HG03025 (cell line): ENCODE data around the gene PGBD4.
A peak's percentile ranks its signal among the peaks of the same experiment; 100 is the strongest.

ENCODE experiments used
- ATAC-seq: cut with Tn5 transposase; IDR thresholded peaks from one replicate; pipeline ENCODE4 v1.9.1; 2021; ENCODE audit warnings: mild to moderate bottlenecking, moderate library complexity; ENCODE audit not compliant: unreplicated experiment, low FRiP score

Gene PGBD4

DNA sequence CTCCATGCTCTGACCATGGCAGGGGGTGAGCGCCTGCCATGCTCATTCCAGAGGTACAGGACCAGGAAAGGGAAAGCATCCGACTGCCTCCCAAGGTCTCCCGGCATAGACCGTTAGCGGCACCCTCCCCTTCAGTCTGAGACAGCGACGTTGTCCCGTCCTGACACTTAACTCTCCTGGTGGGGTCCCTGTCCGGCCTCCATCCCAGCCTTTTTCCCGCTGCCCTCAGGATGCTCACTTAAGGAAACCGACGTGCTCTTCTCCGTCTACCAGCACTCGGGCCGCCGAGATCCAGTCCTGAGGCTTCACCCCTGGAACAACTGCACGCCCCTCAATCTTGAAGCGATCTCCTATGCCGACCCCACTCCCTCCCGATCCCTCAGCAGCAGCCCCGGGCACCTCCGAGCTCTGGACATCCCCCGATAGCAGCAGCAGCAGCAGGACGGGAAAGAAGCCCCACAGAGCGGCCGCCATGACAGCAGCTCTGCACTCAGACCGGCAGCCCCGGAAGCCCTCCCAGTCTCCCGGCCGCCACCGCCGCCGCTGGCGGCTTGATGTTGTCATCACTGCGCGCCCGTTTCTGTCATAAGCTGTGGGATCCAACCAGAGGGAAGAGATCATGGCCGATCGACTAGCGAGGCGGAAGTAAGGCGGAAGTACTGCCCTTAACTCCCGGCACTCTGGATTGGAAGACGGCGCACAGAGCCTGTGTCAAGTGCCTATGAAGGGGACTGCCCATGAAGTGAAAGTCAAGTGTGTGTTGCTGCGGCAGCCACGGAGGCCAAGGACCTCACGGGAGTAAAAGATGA lies at the start of gene PGBD4, which contains the start of gene EMC7:
TSS of gene PGBD4 (plus strand) at position 718 of the 809 bp plus-strand sequence. CDS start 449 bp downstream, outside the sequence.
TSS of gene EMC7 (minus strand) at position 497 of the 809 bp plus-strand sequence. CDS start at position 474, 23 bp downstream.
- peak; percentile 98 for ATAC-seq

DNA sequence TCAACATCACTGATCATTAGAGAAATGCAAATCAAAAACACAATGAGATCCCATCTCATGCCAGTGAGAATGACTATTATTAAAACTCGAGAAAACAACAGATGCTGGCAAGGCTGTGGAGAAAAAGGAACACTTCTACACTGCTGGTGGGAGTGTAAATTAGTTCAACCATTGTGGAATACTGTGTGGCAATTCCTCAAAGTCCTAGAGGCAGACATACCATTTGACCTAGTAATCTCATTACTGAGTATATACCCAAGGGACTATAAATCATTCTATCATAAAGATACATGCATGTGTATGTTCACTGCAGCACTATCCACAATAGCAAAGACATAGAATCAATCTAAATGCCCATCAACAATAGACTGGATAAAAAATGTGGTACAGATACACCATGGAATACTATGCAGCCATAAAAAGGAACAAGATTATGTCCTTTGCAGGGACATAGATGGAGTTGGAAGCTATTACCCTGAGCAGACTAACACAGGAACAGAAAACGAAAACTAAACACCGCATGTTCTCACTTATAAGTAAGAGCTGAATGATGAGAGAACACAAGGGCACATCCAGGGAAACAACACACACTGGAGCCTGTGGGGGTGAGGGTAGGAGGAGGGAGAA lies 47.7 kb upstream of the PGBD4 start:
- ATAC-seq = no peak

DNA sequence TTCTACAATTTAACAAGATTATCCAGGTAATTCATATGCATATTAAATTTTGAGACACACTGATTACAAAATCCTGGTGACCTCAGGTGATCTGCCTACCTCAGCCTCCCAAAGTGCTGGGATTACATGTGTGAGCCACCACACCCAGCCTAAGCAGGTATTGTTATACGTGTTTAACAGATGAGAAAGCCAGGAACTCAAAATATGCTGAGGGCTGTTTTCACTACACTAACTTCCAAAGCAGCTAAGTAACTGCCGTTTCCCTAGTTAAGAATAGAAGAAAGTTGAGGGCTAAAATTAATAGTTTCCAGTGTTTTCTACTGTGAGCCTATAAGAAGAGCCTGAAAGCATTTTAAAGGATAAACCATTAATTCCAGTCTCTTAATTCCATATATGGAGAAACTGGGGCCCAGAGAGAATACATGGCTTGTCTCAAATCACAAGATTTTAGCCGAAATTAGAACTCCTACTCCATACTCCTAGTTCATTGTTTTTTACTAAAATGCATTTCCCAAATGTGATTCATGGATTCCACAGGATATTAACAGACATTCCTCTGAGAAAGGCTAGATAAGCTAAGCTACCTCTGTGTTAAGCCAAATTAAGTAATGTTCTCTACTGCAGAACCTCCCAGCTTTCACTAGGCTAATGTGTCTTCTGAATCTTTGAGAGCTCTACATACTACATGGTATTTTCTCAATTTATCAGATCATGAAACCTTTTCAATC lies 45.9 kb upstream of the PGBD4 start:
- no peak for ATAC-seq

DNA sequence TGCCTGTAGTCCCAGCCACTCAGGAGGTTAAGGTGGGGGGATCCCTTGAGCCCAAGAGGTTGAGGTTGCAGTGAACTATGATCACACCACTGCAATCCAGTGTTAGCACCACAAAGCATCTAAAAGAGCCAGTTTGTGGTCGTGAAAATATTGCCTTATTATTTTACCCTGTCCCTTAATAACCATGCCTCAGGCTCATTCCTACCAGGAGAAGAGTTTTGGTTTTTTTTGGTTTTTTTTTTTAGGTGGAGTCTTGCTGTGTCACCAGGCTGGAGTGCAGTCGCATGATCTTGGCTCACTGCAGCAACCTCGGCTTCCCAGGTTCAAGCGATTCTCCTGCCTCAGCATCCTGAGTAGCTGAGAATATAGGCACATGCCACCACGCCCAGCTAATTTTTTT lies 45.0 kb upstream of the PGBD4 start:
- no peak for ATAC-seq

DNA sequence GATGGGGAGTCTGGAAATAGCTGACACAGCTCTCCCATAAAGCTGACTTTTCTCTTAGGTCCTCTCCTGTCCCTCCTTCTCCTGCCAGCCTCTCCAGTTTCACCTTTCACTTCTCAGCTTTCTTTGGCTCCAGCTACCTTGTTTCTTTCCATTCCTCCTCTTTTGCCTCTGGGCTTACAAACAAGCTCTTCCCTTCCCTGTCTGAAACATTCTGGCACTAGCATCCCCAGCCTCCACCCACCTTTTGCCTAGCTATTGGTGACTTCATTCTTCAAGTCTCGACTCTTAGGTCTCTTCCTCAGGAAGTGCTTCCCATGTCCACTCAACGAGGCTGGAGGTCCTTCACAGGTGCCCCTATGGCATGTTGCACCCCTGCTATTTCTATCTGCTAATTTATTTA lies 42.4 kb upstream of the PGBD4 start:
- no peak for ATAC-seq

DNA sequence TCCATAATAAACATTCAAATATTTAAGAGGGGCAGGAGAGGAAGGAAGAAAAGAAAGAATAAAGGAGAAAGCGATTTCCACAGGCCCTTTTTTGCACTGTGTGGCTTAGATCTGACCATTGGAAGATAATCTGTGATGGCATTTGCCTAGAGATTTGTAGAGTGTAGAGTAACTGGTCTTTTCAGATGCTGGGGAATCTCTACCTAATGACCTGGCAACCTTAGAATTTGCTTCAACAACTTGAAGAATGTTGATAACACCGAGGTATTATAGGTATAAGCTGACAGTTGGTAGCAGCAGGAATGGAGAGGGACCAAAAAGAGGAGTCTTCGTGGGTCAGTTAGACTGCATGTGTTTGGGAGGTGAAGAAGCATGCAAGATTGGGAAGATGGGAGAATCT lies 41.9 kb upstream of the PGBD4 start:
- no peak for ATAC-seq

DNA sequence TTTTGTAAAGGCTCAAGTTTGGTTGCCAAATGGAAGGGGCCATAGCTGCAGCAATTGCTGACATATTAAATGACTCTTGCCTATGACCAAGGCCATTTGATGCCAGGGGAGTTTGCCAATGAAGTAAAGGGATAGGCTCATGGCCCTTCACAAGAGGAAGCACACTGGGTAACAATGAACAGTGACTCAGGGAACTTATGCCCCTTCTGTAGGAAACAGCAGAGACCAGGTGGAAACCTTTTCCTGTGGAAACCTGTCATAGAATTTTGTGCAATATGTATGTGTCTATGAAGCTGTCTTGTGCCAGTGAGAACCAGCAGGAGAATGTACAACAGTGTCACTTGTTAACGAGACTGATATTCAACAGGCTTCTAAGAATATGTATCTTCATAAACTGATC lies 37.4 kb upstream of the PGBD4 start:
- ATAC-seq = no peak

DNA sequence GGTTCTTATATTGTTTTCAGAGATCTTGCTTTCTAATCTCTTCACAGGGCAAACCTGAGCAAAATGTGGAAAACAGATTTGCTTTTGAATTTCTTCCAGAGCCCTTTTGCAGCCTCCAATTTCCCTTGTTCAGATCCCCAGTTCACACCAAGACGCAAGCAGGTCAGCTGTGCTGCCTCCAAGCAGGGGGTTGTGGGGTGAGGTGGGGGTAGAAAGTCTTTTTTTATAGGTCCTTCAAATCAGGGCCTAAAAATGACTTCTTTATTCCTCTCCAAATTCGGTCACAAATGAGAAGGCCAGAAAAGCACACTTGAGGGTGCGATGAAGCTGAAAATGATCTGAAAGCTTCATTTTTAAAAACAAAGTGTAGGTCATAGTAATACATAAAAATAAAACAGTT lies 36.6 kb upstream of the PGBD4 start:
- ATAC-seq = no peak

DNA sequence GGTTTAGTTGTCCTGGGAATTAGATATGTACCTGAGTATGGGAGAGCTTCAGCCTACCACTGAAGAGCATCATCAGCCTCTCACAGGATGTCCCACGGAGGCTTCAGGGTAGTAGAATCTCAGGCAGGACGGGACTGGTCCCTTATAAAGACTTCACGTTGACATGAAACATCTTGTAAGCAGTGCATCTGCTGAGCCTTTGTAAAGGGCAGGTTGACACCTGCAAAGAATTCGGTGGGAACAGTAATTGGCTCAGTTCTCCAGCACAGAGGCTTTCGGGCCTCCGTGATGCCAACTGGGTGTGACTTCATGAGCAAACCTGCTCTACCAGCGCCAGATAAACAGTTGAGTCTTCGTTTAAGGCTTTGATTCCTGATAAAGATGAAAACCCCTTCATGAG lies 35.9 kb upstream of the PGBD4 start:
- no peak for ATAC-seq

DNA sequence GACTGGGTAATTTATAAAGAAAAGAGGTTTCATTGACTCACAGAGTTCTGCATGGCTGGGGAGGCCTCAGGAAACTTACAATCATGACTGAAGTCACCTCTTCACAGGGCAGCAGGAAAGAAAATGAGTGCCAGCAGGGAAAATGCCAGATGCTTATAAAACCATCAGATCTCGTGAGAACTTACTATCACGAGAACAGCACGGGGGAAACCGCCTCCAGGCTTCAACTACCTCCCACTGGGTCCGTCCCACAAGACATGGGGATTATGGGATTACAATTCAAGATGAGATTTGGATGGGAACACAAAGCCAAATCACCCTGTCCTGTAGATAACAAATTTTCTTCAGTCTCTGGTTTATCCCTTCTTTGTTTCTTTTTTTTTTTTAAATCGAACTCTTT lies 31.9 kb upstream of the PGBD4 start:
- ATAC-seq = no peak

DNA sequence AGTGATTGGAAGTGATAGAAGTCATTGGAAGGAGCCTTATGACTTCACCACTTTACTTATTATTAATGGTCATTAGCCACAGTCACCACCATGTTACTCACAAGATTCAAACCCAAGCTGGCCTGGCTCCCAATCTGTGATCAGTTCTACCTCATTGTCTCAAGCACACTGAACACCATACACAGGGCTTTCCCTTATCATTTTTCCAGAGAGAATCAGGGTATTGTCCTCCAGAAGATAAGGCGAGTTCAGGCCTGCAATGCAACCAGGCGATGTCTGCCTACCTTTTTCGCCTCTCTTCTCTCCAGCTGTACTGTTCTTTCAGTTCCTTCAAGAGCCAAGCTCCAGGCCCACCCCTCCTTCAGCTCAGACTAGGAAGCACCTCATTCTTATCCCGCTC lies 25.1 kb upstream of the PGBD4 start:
- ATAC-seq = no peak

DNA sequence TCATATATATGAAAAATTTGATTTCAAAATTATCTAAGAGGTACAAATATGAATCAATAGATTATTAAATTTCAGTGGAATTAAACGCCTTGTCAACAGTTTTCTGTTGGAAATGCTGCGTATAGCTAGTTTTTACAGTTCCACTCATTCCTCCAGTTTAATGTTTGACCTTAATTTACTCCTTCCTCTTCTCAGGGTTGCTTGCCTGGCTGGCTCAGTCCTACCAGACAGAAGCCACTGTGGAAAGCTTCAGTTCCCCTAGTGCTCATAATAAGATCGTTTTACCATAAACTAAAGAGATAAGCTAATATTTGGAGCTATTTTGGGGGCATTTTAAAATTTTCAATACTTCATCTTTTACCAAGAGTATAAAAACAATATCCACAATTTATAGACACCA lies 23.0 kb upstream of the PGBD4 start:
- no peak for ATAC-seq

DNA sequence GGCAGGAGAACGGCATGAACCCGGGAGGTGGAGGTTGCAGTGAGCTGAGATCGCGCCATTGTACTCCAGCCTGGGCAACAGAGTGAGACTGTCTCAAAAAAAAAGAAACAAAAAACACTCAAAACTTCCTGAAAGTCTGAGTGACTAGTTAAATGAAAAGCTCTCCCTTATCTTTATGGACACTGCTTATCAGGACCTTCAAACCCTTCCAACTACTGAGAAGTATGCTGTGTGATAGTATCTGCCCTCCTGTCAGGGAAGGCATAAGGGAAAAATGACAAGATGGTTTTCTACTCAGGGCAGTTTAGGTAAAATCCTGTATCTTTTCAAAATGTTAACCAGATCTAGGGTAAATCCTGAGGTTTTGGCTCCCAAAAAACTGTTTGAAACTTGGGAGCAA lies 22.0 kb upstream of the PGBD4 start:
- no peak for ATAC-seq

DNA sequence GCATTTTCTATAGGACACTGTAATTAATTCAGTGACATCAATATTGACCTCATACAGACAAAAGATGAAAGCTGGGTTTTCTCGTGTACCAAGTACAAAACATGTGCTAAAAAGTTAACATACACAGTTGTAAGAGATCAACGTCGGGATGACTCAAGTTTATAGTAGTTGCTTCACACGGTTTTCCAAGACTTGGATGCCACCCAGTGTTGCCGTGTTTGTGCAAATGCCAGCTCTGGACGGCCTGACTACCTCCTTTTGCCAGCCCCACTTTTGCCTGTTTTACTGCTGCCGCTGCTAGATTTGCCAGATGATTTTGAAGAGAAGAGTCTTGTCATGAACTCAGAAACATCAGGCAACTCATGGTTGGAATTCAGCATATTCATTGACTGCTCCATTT lies 17.8 kb upstream of the PGBD4 start:
- no peak for ATAC-seq

DNA sequence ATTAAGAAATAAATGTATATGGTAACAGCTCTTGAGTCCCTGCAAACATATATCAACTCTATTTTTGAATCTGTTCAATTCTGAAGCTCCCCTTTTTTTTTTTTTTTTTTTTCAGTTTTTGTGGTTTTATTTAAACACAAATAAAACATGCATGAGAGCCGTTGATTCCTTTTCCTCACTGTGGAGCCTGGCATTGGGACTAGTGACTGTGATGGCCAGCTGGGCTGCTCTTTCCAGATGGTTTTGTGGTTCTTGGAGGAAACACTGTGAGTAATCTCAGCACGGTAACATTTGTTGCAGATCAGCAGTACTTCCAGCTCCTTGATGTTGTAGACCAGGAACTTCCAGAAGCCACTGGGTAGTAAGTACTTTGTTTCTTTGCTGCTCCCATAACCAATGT lies 16.1 kb upstream of the PGBD4 start:
- no peak for ATAC-seq

DNA sequence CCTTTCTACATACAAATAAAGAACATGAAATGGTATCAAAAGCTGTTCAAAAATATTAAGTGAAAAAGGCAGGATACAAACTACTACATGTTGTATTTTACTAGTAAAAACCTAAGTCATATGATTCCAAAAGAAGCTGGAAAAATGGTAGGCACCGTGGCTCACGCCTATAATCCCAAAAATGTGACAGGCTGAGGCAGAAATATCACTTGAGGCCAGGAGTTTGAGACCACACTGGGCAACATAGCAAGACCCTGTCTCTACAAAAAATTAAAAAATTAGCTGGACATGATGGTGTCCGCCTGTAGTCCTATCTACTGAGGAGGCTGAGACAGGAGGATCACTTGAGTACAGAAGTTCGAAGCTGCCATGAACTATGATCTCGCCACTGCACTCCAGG lies 2.0 kb upstream of the PGBD4 start:
- ATAC-seq = no peak

DNA sequence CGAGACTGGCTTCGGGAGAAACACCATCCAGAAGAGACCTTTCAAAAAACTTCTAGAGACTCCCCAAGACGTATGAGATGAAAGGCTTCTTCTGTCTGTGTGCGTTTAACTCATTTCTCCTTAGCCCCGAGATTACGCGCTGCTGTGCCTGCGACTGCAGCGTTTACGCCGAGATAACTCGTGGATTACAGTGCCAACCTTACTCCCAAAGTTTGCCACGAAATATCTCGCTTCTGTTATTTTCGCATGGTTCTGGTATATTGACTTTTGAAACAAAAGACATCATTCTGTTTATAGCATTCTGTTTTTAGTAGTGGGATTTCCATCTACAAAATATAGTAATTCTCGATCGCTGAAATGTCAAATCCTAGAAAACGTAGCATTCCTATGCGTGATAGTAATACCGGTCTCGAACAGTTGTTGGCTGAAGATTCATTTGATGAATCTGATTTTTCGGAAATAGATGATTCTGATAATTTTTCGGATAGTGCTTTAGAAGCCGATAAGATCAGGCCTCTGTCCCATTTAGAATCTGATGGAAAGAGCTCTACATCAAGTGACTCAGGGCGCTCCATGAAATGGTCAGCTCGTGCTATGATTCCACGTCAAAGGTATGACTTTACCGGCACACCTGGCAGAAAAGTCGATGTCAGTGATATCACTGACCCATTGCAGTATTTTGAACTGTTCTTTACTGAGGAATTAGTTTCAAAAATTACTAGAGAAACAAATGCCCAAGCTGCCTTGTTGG lies 467 bp downstream of the PGBD4 start:
- peak; percentile 25 for ATAC-seq

DNA sequence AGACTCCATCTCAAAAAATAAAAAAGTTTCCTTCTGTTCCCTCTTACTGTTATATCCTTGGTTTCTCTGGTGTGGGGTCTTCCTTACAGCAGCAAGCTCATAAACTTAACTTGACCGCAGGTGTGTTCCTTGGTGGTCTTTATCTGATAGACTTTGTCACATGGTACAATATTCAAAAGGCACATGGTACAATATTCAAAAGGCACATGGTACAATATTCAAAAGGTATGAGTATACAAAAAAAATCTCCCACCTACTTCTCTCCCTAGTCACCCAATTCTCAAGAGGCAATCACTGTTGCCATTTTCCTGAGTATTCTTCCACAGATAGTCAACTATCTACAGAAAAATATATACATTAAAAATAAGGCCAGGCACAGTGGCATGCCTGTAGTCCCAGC lies 4.5 kb downstream of the PGBD4 start:
- ATAC-seq = no peak

DNA sequence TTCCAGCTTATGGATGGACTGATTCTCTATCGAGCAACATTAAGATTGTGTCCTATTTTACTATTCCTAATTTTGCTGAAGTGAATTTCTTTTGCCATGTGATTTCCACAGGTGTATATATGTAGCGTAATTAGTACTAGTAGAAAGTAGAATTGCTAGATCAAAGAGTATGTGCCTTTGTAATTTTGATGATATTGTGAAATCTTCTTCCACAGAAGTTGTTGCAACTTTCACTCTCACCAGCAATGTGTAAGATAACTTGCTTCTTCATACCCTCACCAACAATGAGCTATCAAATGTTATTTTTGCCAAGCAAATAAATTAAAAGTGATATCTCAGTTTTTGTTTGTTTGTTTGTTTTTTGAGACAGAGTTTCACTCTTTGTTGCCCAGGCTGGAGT lies 5.4 kb downstream of the PGBD4 start:
- no peak for ATAC-seq

DNA sequence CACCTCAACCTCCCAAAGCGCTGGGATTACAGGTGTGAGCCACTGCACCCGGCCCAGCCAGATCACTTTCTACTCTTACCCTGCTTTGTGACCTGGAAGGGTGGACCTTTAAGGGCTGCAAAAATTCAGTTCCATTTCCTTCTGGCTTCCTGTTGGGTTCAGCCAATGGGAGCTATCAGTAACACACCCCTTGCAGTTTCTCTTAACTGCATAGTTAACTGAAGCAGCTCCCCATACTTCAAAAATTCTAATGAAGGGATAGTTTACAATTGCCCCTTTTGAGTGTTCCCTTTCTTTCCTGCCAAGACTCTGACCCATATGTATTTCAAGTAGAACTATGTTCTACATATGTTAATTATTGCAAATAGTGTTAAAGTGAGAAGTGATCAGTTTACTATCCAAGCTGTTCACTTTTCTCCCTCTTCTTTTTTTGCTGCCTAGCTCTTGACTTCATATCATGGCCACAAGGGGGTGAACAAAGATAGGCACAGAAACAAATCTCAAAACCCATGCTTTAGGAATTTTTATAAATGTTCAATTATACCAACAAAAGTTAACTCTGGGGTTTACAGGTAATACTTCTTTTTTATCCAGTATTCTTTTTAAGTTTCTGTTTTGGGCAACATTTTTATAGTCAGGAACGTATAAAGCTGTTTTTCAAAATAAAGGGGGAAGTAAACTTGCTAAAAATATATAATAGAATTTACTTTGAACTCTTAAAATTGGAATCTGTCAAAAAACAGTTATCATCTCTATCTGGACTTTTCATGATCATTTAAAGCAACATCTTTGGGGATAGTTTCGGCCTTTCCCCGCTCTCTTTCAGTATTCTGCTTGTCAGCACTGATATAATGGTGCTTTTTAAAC lies 8.1 kb downstream of the PGBD4 start:
- ATAC-seq = no peak
